Uterus (tissue), 2 donors: Measurements from ENCODE around the gene RPL32.

Experiments
- POLR2A ChIP-seq, 2 donors: fragments of 450-650 bp; IDR thresholded peaks; one replicate each; pipeline ENCODE4 v1.6.1; 2016; ENCODE audit warnings: antibody characterized with exemption in 2 of 2, mild to moderate bottlenecking in 1 of 2, moderate library complexity in 1 of 2
- TF ChIP-seq, protein P1 (sequence below), 4 experiments: fragments of 200-600 bp in 2 of 4; fragments of 450-650 bp in 2 of 4; sonication (generic) in 2 of 4; IDR thresholded peaks; one replicate each; pipeline ENCODE4 v1.5.1; 2016 to 2019; ENCODE audit warnings: antibody characterized with exemption in 4 of 4, mild to moderate bottlenecking in 2 of 4, moderate library complexity in 1 of 4

DNA sequence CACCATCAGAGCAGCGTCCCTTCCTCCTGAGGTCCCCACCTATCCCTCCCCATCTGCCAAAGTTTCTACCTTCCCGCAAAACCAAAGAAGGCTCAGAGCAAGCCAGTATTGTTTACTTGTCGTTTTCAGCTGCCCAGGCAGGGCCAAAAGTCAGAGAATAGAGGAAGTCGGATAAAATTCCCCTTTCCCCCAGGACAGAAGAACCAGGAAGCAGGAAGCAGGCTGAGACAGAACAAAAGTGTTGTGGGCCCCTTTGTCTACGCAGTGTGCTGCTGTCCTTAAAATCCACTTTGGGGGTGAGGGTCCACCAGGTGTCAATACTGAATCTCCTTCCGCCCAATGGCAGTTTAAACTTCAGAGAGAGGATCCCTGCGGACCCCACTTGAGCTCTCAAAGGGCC, 18.5 kb upstream of the RPL32 start:
- TF ChIP-seq, protein P1, sequence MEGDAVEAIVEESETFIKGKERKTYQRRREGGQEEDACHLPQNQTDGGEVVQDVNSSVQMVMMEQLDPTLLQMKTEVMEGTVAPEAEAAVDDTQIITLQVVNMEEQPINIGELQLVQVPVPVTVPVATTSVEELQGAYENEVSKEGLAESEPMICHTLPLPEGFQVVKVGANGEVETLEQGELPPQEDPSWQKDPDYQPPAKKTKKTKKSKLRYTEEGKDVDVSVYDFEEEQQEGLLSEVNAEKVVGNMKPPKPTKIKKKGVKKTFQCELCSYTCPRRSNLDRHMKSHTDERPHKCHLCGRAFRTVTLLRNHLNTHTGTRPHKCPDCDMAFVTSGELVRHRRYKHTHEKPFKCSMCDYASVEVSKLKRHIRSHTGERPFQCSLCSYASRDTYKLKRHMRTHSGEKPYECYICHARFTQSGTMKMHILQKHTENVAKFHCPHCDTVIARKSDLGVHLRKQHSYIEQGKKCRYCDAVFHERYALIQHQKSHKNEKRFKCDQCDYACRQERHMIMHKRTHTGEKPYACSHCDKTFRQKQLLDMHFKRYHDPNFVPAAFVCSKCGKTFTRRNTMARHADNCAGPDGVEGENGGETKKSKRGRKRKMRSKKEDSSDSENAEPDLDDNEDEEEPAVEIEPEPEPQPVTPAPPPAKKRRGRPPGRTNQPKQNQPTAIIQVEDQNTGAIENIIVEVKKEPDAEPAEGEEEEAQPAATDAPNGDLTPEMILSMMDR (IDR thresholded peaks at IDR 0.05) = no peak
- no peak for TF ChIP-seq POLR2A (IDR thresholded peaks at IDR 0.05)
